Nephron (organoid): ENCODE measurements around the gene TMEM258.

Experiments
- H3K27ac Mint-ChIP-seq, 3 experiments: 2 replicates each; pipeline ENCODE4 v1.8.0; 2020; ENCODE audit warnings: mixed read lengths in 3 of 3, mild to moderate bottlenecking in 2 of 3, moderate library complexity in 1 of 3
- H3K27me3 Mint-ChIP-seq: 2 replicates; pipeline ENCODE4 v1.8.0; 2021; ENCODE audit warnings: low read depth, mild to moderate bottlenecking, moderate library complexity, mixed read lengths
- H3K36me3 Mint-ChIP-seq: 2 replicates; pipeline ENCODE4 v1.8.0; 2020; ENCODE audit warnings: low read depth, mixed read lengths
- H3K4me1 Mint-ChIP-seq: 2 replicates; pipeline ENCODE4 v1.8.0; 2020; ENCODE audit warnings: mixed read lengths
- H3K4me3 Mint-ChIP-seq, 3 experiments: 2 replicates each; pipeline ENCODE4 v1.8.0; 2020; ENCODE audit warnings: mild to moderate bottlenecking in 3 of 3, mixed read lengths in 3 of 3, moderate library complexity in 2 of 3
- H3K9me3 Mint-ChIP-seq: 2 replicates; pipeline ENCODE4 v1.8.0; 2020; ENCODE audit warnings: mixed read lengths
- TF ChIP-seq, protein P1 (sequence below), 3 experiments: fragments of 200-600 bp; sonication (generic); IDR thresholded peaks; one replicate each; pipeline ENCODE4 v1.5.0; 2021; ENCODE audit warnings: antibody characterized with exemption in 3 of 3; ENCODE audit not compliant: unreplicated experiment in 3 of 3

The TMEM258 gene

DNA sequence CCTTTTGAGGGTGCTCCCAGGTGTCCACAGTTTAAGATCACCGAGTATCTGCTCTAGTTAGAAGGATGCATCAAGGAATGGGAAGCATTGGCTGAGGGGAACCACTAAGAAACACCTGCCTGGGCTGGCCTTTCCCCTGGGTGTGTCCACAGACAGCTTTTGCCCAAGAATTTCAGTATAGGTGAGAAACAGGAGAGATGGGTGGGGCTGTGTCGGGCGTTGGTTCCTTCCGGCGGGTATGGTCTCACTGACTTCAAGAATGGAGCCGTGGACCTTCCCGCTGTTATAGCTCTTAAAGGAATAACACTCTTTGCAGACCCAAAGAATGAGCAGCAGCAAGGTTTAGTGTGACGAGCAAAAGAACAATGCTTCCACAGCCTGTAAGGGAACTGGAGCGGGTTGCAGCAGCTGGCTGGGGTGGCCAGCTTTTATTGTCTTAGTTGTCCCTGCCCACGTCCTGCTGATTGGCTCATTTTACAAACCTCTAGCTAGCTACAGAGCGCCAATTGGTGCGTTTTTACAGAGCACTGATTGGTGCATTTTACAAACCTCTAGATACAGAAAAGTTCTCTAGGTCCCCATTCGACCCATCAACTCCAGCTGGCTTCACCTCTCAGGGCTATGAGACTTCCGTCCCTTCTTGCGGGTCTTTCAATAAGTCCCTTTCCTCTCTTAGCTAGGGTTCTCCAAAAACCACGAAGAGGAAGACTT is 22.0 kb upstream of the TMEM258 start:
- Mint-ChIP-seq H3K27ac (peak overlapping the region; percentile 95 to 100 (median 99)), H3K4me3 (peak overlapping the region; percentile 96 to 98 (median 98)), H3K27me3 (no peaks in the 10 kb centered on the region), H3K9me3 (no peaks in the 10 kb centered on the region), H3K36me3 (peaks cover 43% of the 10 kb centered on the region), H3K4me1 (peaks cover 13% of the 10 kb centered on the region)
- TF ChIP-seq, protein P1, sequence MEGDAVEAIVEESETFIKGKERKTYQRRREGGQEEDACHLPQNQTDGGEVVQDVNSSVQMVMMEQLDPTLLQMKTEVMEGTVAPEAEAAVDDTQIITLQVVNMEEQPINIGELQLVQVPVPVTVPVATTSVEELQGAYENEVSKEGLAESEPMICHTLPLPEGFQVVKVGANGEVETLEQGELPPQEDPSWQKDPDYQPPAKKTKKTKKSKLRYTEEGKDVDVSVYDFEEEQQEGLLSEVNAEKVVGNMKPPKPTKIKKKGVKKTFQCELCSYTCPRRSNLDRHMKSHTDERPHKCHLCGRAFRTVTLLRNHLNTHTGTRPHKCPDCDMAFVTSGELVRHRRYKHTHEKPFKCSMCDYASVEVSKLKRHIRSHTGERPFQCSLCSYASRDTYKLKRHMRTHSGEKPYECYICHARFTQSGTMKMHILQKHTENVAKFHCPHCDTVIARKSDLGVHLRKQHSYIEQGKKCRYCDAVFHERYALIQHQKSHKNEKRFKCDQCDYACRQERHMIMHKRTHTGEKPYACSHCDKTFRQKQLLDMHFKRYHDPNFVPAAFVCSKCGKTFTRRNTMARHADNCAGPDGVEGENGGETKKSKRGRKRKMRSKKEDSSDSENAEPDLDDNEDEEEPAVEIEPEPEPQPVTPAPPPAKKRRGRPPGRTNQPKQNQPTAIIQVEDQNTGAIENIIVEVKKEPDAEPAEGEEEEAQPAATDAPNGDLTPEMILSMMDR (IDR thresholded peaks at IDR 0.05; ENCODE audit: unreplicated experiment in 3 of 3): no peak

- no peaks in the 10 kb centered on the region for H3K9me3 Mint-ChIP-seq
- no peaks in the 10 kb centered on the region for H3K27me3 Mint-ChIP-seq
- peak overlapping the region in 2 of 3 experiments; percentile 31 to 39 for H3K4me3 Mint-ChIP-seq
- TF ChIP-seq, protein P1 (IDR thresholded peaks at IDR 0.05; ENCODE audit: unreplicated experiment in 3 of 3): no peak
- peaks cover 54% of the 10 kb centered on the region for H3K36me3 Mint-ChIP-seq
- H3K27ac Mint-ChIP-seq: peak overlapping the region in 2 of 3 experiments; percentile 27 to 61
- H3K4me1 Mint-ChIP-seq: peaks cover 11% of the 10 kb centered on the region
These were observed 20.5 kb upstream of the TMEM258 start for GRCh38 chr11:61812736-61813411.

DNA sequence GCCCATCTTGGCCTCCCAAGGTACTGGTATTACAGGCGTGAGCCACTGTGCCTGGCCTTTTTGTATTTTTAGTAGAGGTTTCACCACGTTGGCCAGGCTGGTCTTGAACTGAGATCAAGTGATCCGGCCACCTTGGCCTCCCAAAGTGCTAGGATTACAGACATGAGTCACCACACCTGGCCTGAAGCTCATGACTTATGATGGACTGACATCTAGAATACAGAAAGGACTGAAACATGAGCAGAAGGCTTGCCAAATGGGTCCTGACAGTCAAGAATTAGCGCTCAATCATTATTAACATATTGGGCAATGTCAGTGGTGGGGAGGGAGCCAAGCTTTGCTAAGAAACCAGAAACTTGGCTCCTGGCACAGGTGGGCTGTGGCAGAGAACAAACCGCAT is 19.4 kb upstream of the TMEM258 start:
- Mint-ChIP-seq H3K4me1 (peaks cover 6% of the 10 kb centered on the region), H3K27ac (peak overlapping the region in 1 of 3 experiments; percentile 21), H3K4me3 (peak overlapping the region in 2 of 3 experiments; percentile 37 to 75), H3K9me3 (no peaks in the 10 kb centered on the region), H3K36me3 (peaks cover 64% of the 10 kb centered on the region), H3K27me3 (no peaks in the 10 kb centered on the region)
- TF ChIP-seq, protein P1 (IDR thresholded peaks at IDR 0.05; ENCODE audit: unreplicated experiment in 3 of 3): no peak

GRCh38 chr11:61810671-61811175 is 18.3 kb upstream of the TMEM258 start:
- no peaks in the 10 kb centered on the region for H3K27me3 Mint-ChIP-seq
- TF ChIP-seq, protein P1 (IDR thresholded peaks at IDR 0.05; ENCODE audit: unreplicated experiment in 3 of 3): no peak
- no peak overlapping the region for H3K27ac Mint-ChIP-seq
- H3K4me3 Mint-ChIP-seq: no peak overlapping the region
- H3K36me3 Mint-ChIP-seq: peaks cover 69% of the 10 kb centered on the region
- H3K9me3 Mint-ChIP-seq: no peaks in the 10 kb centered on the region
- H3K4me1 Mint-ChIP-seq: peaks cover 6% of the 10 kb centered on the region

GRCh38 chr11:61806785-61807184 is 14.4 kb upstream of the TMEM258 start:
- Mint-ChIP-seq H3K4me1 (peaks cover 6% of the 10 kb centered on the region), H3K36me3 (peaks cover 80% of the 10 kb centered on the region), H3K27me3 (no peaks in the 10 kb centered on the region), H3K27ac (no peak overlapping the region), H3K9me3 (no peaks in the 10 kb centered on the region), H3K4me3 (no peak overlapping the region)
- TF ChIP-seq, protein P1 (IDR thresholded peaks at IDR 0.05; ENCODE audit: unreplicated experiment in 3 of 3): no peak
